PC-3 (cell line): ENCODE data around the gene GPRC5D. TPM values are rescaled to one million over a fixed set of nuclear protein-coding genes. Genes with fewer than 3 reads are reported as not detected.

Experiments
- ATAC-seq: fragments of 200-7000 bp; cut with Tn5 transposase; 2 replicates; pipeline ENCODE4 v1.9.1; 2020; ENCODE audit warnings: mild to moderate bottlenecking, moderate library complexity
- BruUV-seq: library from RNA; stranded (reverse); fragments of 400-500 nt; replicated peaks from 2 replicates; lab custom pipeline; 2021; lab: Mats Ljungman, UMichigan
- CTCF ChIA-PET: fragments of 300-600 bp; sonication (Branson Sonifier 250); formaldehyde crosslinking; loops from one replicate; lab custom pipeline; 2022; ENCODE audit warnings: antibody characterized with exemption; lab: Charles Lee
- POLR2A ChIA-PET: fragments of 300-600 bp; sonication (Branson Sonifier 250); formaldehyde crosslinking; loops from one replicate; lab custom pipeline; 2022; ENCODE audit warnings: antibody characterized with exemption; ENCODE audit not compliant: unreplicated experiment; lab: Charles Lee
- DNase-seq: peaks from one replicate; pipeline ENCODE4 v3.0.0-alpha.2; 2015
- H2AFZ ChIP-seq: fragments of 300-600 bp; sonication (generic); 2 replicates; pipeline ENCODE4 v1.6.0; 2016; ENCODE audit warnings: antibody characterized with exemption, low read length
- H3F3A ChIP-seq: fragments of 300-600 bp; sonication (generic); one replicate; pipeline ENCODE4 v1.6.0; 2017; ENCODE audit warnings: antibody characterized with exemption, low read length, control low read depth, mild to moderate bottlenecking; ENCODE audit not compliant: unreplicated experiment
- H3K27ac ChIP-seq: fragments of 300-600 bp; sonication (generic); 2 replicates; pipeline ENCODE4 v1.5.1; 2016; ENCODE audit warnings: mild to moderate bottlenecking, low read length
- H3K27me3 ChIP-seq: fragments of 300-600 bp; sonication (generic); 2 replicates; pipeline ENCODE4 v1.6.1; 2016; ENCODE audit warnings: low read length, mixed read lengths
- H3K36me3 ChIP-seq: fragments of 300-600 bp; sonication (generic); 2 replicates; pipeline ENCODE4 v1.6.1; 2016; ENCODE audit warnings: low read depth, mixed run types, low read length, mixed read lengths
- H3K4me1 ChIP-seq: fragments of 300-600 bp; sonication (generic); 2 replicates; pipeline ENCODE4 v1.5.1; 2016; ENCODE audit warnings: low read length; ENCODE audit not compliant: insufficient read depth
- H3K4me2 ChIP-seq: fragments of 300-600 bp; sonication (generic); 2 replicates; pipeline ENCODE4 v1.6.0; 2016; ENCODE audit warnings: low read length
- H3K4me3 ChIP-seq: fragments of 300-600 bp; sonication (generic); 2 replicates; pipeline ENCODE4 v1.5.1; 2016; ENCODE audit warnings: mild to moderate bottlenecking, low read length, mixed read lengths
- H3K79me2 ChIP-seq: fragments of 300-600 bp; sonication (generic); 2 replicates; pipeline ENCODE4 v1.6.1; 2017; ENCODE audit warnings: low read length, mixed read lengths
- H3K9ac ChIP-seq: fragments of 300-600 bp; sonication (generic); 2 replicates; pipeline ENCODE4 v1.6.0; 2016; ENCODE audit warnings: mild to moderate bottlenecking, low read length
- H3K9me2 ChIP-seq: fragments of 300-600 bp; sonication (generic); replicated peaks from 2 replicates; pipeline ENCODE4 v1.6.1; 2016; ENCODE audit warnings: mixed run types, low read length, mixed read lengths
- H3K9me3 ChIP-seq: fragments of 300-600 bp; sonication (generic); 2 replicates; pipeline ENCODE4 v1.6.1; 2016; ENCODE audit warnings: low read length, mixed read lengths
- H4K20me1 ChIP-seq: fragments of 300-600 bp; sonication (generic); 2 replicates; pipeline ENCODE4 v1.6.1; 2016; ENCODE audit warnings: low read length, mixed read lengths
- CTCF ChIP-seq: fragments of 300-600 bp; sonication (generic); conservative IDR thresholded peaks from 2 replicates; pipeline ENCODE4 v1.5.1; 2017; ENCODE audit warnings: antibody characterized with exemption, low read depth, mild to moderate bottlenecking, low read length
- EZH2 ChIP-seq: fragments of 300-600 bp; sonication (generic); IDR thresholded peaks from one replicate; pipeline ENCODE4 v1.6.1; 2017; ENCODE audit warnings: antibody characterized with exemption, mild to moderate bottlenecking, low read length; ENCODE audit not compliant: unreplicated experiment
- EZH2phosphoT487 ChIP-seq: fragments of 300-600 bp; sonication (generic); IDR thresholded peaks from 2 replicates; pipeline ENCODE4 v1.6.1; 2018; ENCODE audit warnings: mild to moderate bottlenecking, antibody characterized with exemption, low read length, borderline replicate concordance
- intact Hi-C: fragments of 100-400 bp; cut with micrococcal nuclease; formaldehyde crosslinking; loops from 2 replicates; pipeline ENCODE4 v1.9.0; 2023
- total RNA-seq: library from RNA; depleted of rRNA; stranded (reverse); fragments of >200 nt; gene quantifications from 2 replicates; pipeline ENCODE4 v1.2.3, GENCODE V29; 2014

The GPRC5D gene
- total RNA-seq, 1 experiment from 2014 or later = not detected

GRCh38 chr12:12939888-12940287, 12.1 kb downstream of the GPRC5D start:
- no peaks in the 10 kb centered on the region for H3K27me3 ChIP-seq
- intact Hi-C loops = no loop called here
- H3K27ac ChIP-seq = no peak overlapping the region
- no TSS peak for BruUV-seq
- no peaks in the 10 kb centered on the region for H3K79me2 ChIP-seq
- H3K9me3 ChIP-seq = no peaks in the 10 kb centered on the region
- ATAC-seq (no peak), DNase-seq (no peak)
- no peaks in the 10 kb centered on the region for H3K9me2 ChIP-seq
- TF ChIP-seq EZH2phosphoT487 (no peak), CTCF (no peak), EZH2 (no peak)
- POLR2A ChIA-PET = no interaction called here
- H3K36me3 ChIP-seq = no peaks in the 10 kb centered on the region
- CTCF ChIA-PET = no interaction called here
- no peak overlapping the region for H2AFZ ChIP-seq
- no peak overlapping the region for H3K4me2 ChIP-seq
- H3K4me3 ChIP-seq = no peak overlapping the region
- no peaks in the 10 kb centered on the region for H3K4me1 ChIP-seq
- no peaks in the 10 kb centered on the region for H3F3A ChIP-seq
- H4K20me1 ChIP-seq = no peaks in the 10 kb centered on the region
- no peak overlapping the region for H3K9ac ChIP-seq

- no peak overlapping the region for H3K4me2 ChIP-seq
- no peaks in the 10 kb centered on the region for H3K79me2 ChIP-seq
- no peaks in the 10 kb centered on the region for H3K4me1 ChIP-seq
- no peaks in the 10 kb centered on the region for H3K36me3 ChIP-seq
- intact Hi-C loops = no loop called here
- H3K4me3 ChIP-seq = no peak overlapping the region
- no peaks in the 10 kb centered on the region for H3F3A ChIP-seq
- H3K27me3 ChIP-seq = no peaks in the 10 kb centered on the region
- BruUV-seq = no TSS peak
- ATAC-seq (no peak), DNase-seq (no peak)
- H3K9me3 ChIP-seq = no peaks in the 10 kb centered on the region
- ChIA-PET CTCF (no interaction called here), POLR2A (no interaction called here)
- H3K27ac ChIP-seq = no peak overlapping the region
- TF ChIP-seq CTCF (no peak), EZH2phosphoT487 (no peak)
- H4K20me1 ChIP-seq = no peaks in the 10 kb centered on the region
- no peak overlapping the region for H2AFZ ChIP-seq
- no peak overlapping the region for H3K9ac ChIP-seq
- H3K9me2 ChIP-seq = no peaks in the 10 kb centered on the region
Measured at GRCh38 chr12:12938541-12938940, 13.4 kb downstream of the GPRC5D start.

- ChIA-PET POLR2A (no interaction called here), CTCF (no interaction called here)
- TF ChIP-seq EZH2 (no peak), EZH2phosphoT487 (no peak), CTCF (no peak)
- DNase-seq = no peak
- no peaks in the 10 kb centered on the region for H3K9me3 ChIP-seq
- no peaks in the 10 kb centered on the region for H3K27me3 ChIP-seq
- H3K4me2 ChIP-seq = no peak overlapping the region
- H3K9me2 ChIP-seq = no peaks in the 10 kb centered on the region
- ATAC-seq = no peak
- no peak overlapping the region for H3K4me3 ChIP-seq
- H3K27ac ChIP-seq = no peak overlapping the region
- intact Hi-C loops = no loop called here
- no peaks in the 10 kb centered on the region for H3K36me3 ChIP-seq
- no peak overlapping the region for H3K9ac ChIP-seq
- no peaks in the 10 kb centered on the region for H3F3A ChIP-seq
- no peaks in the 10 kb centered on the region for H4K20me1 ChIP-seq
- H3K79me2 ChIP-seq = no peaks in the 10 kb centered on the region
- BruUV-seq = no TSS peak
- H2AFZ ChIP-seq = no peak overlapping the region
- no peaks in the 10 kb centered on the region for H3K4me1 ChIP-seq
Measured at GRCh38 chr12:12936983-12937491, 14.9 kb downstream of the GPRC5D start.
